A549 (cell line): ENCODE results near the gene CCNT2. TPM values are rescaled to one million over a fixed set of nuclear protein-coding genes. Genes with fewer than 3 reads are reported as not detected.
"Not testable (repeated sequence)": the region's sequence is repeated elsewhere in the genome, so short reads cannot be mapped to it uniquely, and the experiment has no call there.

Experiments used
- ATAC-seq, 2 experiments: fragments of 200-7000 bp in 1 of 2; fragments of >200 bp in 1 of 2; cut with Nextera tagmentation in 1 of 2; cut with Tn5 transposase in 1 of 2; 3 replicates each; pipeline versions ENCODE4 v1.8.0 to v1.9.1; 2018 to 2020; ENCODE audit warnings: mild to moderate bottlenecking in 1 of 2, moderate library complexity in 1 of 2
- CTCF ChIA-PET: fragments of 300-600 bp; sonication (Branson Sonifier 250); formaldehyde crosslinking; extraction: SDS; loops from one replicate; lab custom pipeline; 2021; ENCODE audit warnings: antibody characterized with exemption, inconsistent platforms; lab: Yijun Ruan, JAX
- POLR2A ChIA-PET: fragments of 350-600 bp; formaldehyde crosslinking; extraction: SDS; loops from one replicate; lab custom pipeline; 2021; ENCODE audit warnings: antibody characterized with exemption, inconsistent platforms; lab: Yijun Ruan, JAX
- DNase-seq, 2 experiments: peaks; one replicate each; pipeline versions ENCODE4 v3.0.0 to v3.0.0-alpha.2; 2011 to 2016; ENCODE audit warnings: low read depth in 1 of 2, low spot score in 1 of 2
- FAIRE-seq: peaks from 2 replicates; lab custom pipeline; 2011; peaks lifted over from hg19 to GRCh38; lab: Jason Lieb, UNC
- H3K27ac ChIP-seq, 2 experiments: fragments of >200 bp; sonication (Bioruptor Twin); formaldehyde crosslinking; 3 replicates each; pipeline ENCODE4 v1.5.1; 2016 to 2017
- H3K4me1 ChIP-seq: fragments of >200 bp; sonication (Bioruptor Twin); formaldehyde crosslinking; 3 replicates; pipeline ENCODE4 v1.6.1; 2016
- H3K4me2 ChIP-seq: fragments of >200 bp; sonication (Bioruptor Twin); formaldehyde crosslinking; 3 replicates; pipeline ENCODE4 v1.6.1; 2016
- H3K4me3 ChIP-seq: fragments of >200 bp; sonication (Bioruptor Twin); formaldehyde crosslinking; 3 replicates; pipeline ENCODE4 v1.5.1; 2016
- H3K9me3 ChIP-seq: fragments of >200 bp; sonication (Bioruptor Twin); formaldehyde crosslinking; 3 replicates; pipeline ENCODE4 v1.6.1; 2016
- CBX8 ChIP-seq: fragments of 200-600 bp; sonication (generic); IDR thresholded peaks from 2 replicates; pipeline ENCODE4 v1.6.1; 2016
- CEBPB ChIP-seq, 2 experiments: fragments of >200 bp in 1 of 2; sonication (Bioruptor Twin) in 1 of 2; formaldehyde crosslinking in 1 of 2; IDR thresholded peaks; 2 replicates each; pipeline ENCODE4 v1.6.1; 2012 to 2016
- EHF ChIP-seq: fragments of 250-450 bp; sonication (Bioruptor Pico); IDR thresholded peaks from 2 replicates; pipeline ENCODE4 v1.5.0; 2020; ENCODE audit warnings: mild to moderate bottlenecking
- EHMT2 ChIP-seq: fragments of 200-600 bp; sonication (generic); IDR thresholded peaks from 2 replicates; pipeline ENCODE4 v1.6.1; 2016; ENCODE audit warnings: antibody characterized with exemption, low read depth, mild to moderate bottlenecking, moderate library complexity
- FOSB ChIP-seq: fragments of 250-450 bp; sonication (Bioruptor Pico); IDR thresholded peaks from 2 replicates; pipeline ENCODE4 v1.5.0; 2020; ENCODE audit warnings: mild to moderate bottlenecking, moderate library complexity
- HEYL ChIP-seq: fragments of 250-450 bp; sonication (Bioruptor Pico); IDR thresholded peaks from 2 replicates; pipeline ENCODE4 v1.8.0; 2021; ENCODE audit warnings: mild to moderate bottlenecking, moderate library complexity
- HOXA7 ChIP-seq: fragments of 250-450 bp; sonication (Bioruptor Pico); IDR thresholded peaks from 2 replicates; pipeline ENCODE4 v1.5.0; 2020; ENCODE audit warnings: mild to moderate bottlenecking, moderate library complexity
- HOXB13 ChIP-seq: fragments of 250-450 bp; sonication (Bioruptor Pico); IDR thresholded peaks from 2 replicates; pipeline ENCODE4 v1.5.0; 2020; ENCODE audit warnings: low read depth, mild to moderate bottlenecking, moderate library complexity
- JUNB ChIP-seq: fragments of >200 bp; sonication (Bioruptor Twin); formaldehyde crosslinking; IDR thresholded peaks from 2 replicates; pipeline ENCODE4 v1.6.1; 2016
- NFE2L2 ChIP-seq: fragments of 150-350 bp; conservative IDR thresholded peaks from 2 replicates; pipeline ENCODE4 v1.6.1; 2014; ENCODE audit warnings: low read length
- NPAS2 ChIP-seq: fragments of 250-450 bp; sonication (Bioruptor Pico); IDR thresholded peaks from 2 replicates; pipeline ENCODE4 v1.8.0; 2022; ENCODE audit warnings: mild to moderate bottlenecking, moderate library complexity, borderline replicate concordance
- RAD21 ChIP-seq, 2 experiments: fragments of >200 bp in 1 of 2; sonication (Bioruptor Twin) in 1 of 2; formaldehyde crosslinking in 1 of 2; IDR thresholded peaks in 1 of 2; conservative IDR thresholded peaks in 1 of 2; 2 replicates in 1 of 2; 3 replicates in 1 of 2; pipeline ENCODE4 v1.6.1; 2012 to 2018; ENCODE audit warnings: inconsistent platforms in 1 of 2
- SREBF2 ChIP-seq: fragments of 450-650 bp; IDR thresholded peaks from 2 replicates; pipeline ENCODE4 v1.6.1; 2014; ENCODE audit warnings: mild to moderate bottlenecking, moderate library complexity
- ZC3H11A ChIP-seq: fragments of 450-650 bp; IDR thresholded peaks from 2 replicates; pipeline ENCODE4 v1.6.1; 2014; ENCODE audit warnings: antibody characterized with exemption, mild to moderate bottlenecking
- ZSCAN20 ChIP-seq: fragments of 250-450 bp; sonication (Bioruptor Pico); IDR thresholded peaks from 2 replicates; pipeline ENCODE4 v1.8.0; 2022; ENCODE audit warnings: mild to moderate bottlenecking, moderate library complexity
- WGBS: methylation state at CpG from one replicate; pipeline ENCODE4 v1.1.6; 2017; ENCODE audit errors: missing lambda C conversion rate; 5-methylcytosine and 5-hydroxymethylcytosine counted together
- polyA plus RNA-seq, 4 experiments: library from polyadenylated mRNA; depleted of rRNA in 3 of 4; stranded (reverse); fragments of >200 nt; fragmentation: RNase III in 1 of 4; extraction: RNeasy Plus Mini Kit Qiagen cat#74134 plus additional on column Dnase treatment in 1 of 4; gene quantifications; 2 replicates in 3 of 4; 3 replicates in 1 of 4; pipeline ENCODE4 v1.2.3, GENCODE V29; 2011 to 2017
- TF ChIP-seq, protein P1 (sequence below): fragments of 250-450 bp; sonication (Bioruptor Pico); IDR thresholded peaks from 2 replicates; pipeline ENCODE4 v1.5.0; 2021; ENCODE audit warnings: mild to moderate bottlenecking, moderate library complexity, borderline replicate concordance
- TF ChIP-seq, protein P2 (sequence below): fragments of 150-350 bp; IDR thresholded peaks from 2 replicates; pipeline ENCODE4 v1.6.1; 2014; ENCODE audit warnings: low read depth, mild to moderate bottlenecking, low read length

Gene CCNT2
- polyA plus RNA-seq, 2 of the 4 experiments (the other 2 are of a cell fraction): 12.6 to 20.7 TPM

DNA sequence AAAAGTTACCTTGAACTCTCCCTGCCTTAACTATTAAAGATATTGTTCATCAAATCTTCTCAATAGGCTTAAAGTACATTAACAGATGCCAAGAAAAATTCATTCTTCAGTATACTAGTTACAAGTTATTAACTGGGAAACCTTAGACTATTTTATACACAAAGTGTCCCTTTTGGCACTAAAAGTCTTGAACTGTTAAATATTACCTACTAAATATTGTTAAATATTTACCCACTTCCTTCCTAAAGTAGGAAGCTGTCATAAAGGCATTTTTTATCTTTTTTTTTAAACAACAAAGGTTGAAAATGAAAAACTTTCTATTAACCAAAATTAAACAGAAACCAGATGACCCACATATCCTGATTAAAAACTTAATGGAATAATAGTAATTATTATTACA lies 19.4 kb upstream of the CCNT2 start:
- FAIRE-seq (no peak), ATAC-seq (no peak), DNase-seq (no peak)
- Histone ChIP-seq H3K4me2 (no peak overlapping the region), H3K4me1 (no peaks in the 10 kb centered on the region), H3K4me3 (no peak overlapping the region), H3K27ac (no peak overlapping the region), H3K9me3 (no peaks in the 10 kb centered on the region)
- ChIA-PET CTCF (interaction anchor here (0.6 to 2.6 kb wide), 2 partner anchors 439 to 1562 kb away, joined by 3 to 16 read pairs; no protein-coding TSS in a partner anchor), POLR2A (no interaction called here)
- TF ChIP-seq FOSB (no peak), ZSCAN20 (no peak), CBX8 (no peak), HOXA7 (CRISPR knock-in tag) (no peak), EHF (CRISPR knock-in tag) (no peak), NFE2L2 (no peak), HOXB13 (no peak), NPAS2 (CRISPR knock-in tag) (no peak), SREBF2 (no peak), RAD21 (conservative IDR thresholded peaks at IDR 0.05 in 1 of 2, IDR thresholded peaks at IDR 0.05 in 1 of 2) (no peak), CEBPB (IDR thresholded peaks at IDR 0.05) (no peak), JUNB (no peak), HEYL (no peak), EHMT2 (no peak)
- TF ChIP-seq, protein P1, sequence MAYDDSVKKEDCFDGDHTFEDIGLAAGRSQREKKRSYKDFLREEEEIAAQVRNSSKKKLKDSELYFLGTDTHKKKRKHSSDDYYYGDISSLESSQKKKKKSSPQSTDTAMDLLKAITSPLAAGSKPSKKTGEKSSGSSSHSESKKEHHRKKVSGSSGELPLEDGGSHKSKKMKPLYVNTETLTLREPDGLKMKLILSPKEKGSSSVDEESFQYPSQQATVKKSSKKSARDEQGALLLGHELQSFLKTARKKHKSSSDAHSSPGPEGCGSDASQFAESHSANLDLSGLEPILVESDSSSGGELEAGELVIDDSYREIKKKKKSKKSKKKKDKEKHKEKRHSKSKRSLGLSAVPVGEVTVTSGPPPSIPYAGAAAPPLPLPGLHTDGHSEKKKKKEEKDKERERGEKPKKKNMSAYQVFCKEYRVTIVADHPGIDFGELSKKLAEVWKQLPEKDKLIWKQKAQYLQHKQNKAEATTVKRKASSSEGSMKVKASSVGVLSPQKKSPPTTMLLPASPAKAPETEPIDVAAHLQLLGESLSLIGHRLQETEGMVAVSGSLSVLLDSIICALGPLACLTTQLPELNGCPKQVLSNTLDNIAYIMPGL (CRISPR knock-in tag): no peak
- TF ChIP-seq, protein P2, sequence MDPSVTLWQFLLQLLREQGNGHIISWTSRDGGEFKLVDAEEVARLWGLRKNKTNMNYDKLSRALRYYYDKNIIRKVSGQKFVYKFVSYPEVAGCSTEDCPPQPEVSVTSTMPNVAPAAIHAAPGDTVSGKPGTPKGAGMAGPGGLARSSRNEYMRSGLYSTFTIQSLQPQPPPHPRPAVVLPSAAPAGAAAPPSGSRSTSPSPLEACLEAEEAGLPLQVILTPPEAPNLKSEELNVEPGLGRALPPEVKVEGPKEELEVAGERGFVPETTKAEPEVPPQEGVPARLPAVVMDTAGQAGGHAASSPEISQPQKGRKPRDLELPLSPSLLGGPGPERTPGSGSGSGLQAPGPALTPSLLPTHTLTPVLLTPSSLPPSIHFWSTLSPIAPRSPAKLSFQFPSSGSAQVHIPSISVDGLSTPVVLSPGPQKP: no peak

DNA sequence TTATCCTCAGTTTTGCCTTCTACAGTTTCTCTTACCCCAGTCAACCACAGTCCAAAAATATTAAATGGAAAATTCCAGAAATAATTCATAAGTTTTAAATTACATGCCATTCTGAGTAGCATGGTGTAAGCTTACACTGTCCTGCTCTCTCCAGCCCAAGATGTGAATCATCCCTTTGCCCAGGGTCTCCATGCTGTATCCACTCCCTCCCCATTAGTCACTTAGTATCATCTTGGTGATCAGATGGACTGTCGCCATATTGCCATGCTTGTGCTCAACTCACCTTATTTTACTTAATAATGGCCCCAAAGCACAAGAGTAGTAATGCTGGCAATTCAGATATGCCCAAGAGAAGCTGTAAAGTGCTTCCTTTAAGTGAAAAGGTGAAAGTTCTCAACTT lies 18.5 kb upstream of the CCNT2 start:
- 73% methylated on average over 1 of the region's 1 CpG for WGBS
- H3K4me1 ChIP-seq: no peaks in the 10 kb centered on the region
- DNase-seq (no peak), FAIRE-seq (no peak), ATAC-seq (peak in 1 of 2 experiments; percentile 43; a peak in 2 of 6 replicates)
- H3K27ac ChIP-seq: no peak overlapping the region
- ChIA-PET POLR2A (no interaction called here), CTCF (interaction anchor here (2.5 kb wide), 1 partner anchor 440 kb away, joined by 16 read pairs; no protein-coding TSS in a partner anchor)
- TF ChIP-seq ZC3H11A (no peak), HOXB13 (no peak)
- no peak overlapping the region for H3K4me3 ChIP-seq
- H3K4me2 ChIP-seq: no peak overlapping the region
- no peaks in the 10 kb centered on the region for H3K9me3 ChIP-seq

DNA sequence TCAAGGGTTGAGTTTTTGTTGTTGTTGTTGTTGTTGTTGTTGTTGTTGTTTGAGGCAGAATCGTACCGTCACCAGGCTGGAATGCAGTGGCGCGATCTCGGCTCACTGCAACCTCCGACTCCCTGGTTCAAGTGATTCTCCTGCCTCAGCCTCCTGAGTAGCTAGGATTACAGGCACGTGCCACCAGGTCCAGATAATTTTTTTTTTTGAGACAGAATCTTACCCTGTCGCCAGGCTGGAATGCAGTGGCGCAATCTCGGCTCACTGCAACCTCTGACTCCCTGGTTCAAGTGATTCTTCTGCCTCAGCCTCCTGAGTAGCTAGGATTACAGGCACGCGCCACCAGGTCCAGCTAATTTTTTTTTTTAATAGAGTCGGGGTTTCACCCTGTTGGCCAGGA lies 14.9 kb upstream of the CCNT2 start:
- POLR2A ChIA-PET, DNase-seq, H3K4me2 ChIP-seq, FAIRE-seq, H3K27ac ChIP-seq, ATAC-seq, H3K4me1 ChIP-seq, H3K4me3 ChIP-seq, H3K9me3 ChIP-seq: not testable (repeated sequence)
- CTCF ChIA-PET: interaction anchor here (0.6 to 0.7 kb wide), 3 partner anchors 767 to 1263 kb away, joined by 3 read pairs; no protein-coding TSS in a partner anchor
- WGBS: 69% methylated on average over 13 of the region's 13 CpGs

DNA sequence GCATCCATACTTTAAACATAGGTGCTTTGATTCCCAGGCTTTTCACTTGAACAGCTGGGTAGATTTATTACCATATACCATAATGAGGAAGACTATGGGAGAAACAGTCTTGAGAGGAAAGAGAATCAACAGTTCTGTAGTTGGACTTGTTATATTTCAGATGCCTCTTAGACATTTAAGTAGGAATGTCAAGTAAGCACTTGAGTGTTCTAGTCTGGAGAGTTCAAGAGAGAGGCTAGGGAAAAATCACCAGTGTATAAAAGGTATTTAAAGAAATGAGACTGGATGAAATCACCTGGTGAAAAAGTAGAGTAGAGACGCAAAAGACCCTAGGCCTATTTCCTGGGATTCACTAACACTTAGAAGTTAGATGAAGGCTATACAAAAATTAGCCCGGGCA lies 13.5 kb upstream of the CCNT2 start:
- 78% methylated on average over 2 of the region's 2 CpGs for WGBS
- FAIRE-seq: no peak

More for the DNA sequence above, 13.5 kb upstream of the CCNT2 start:
- no peak for ATAC-seq
- no peaks in the 10 kb centered on the region for H3K4me1 ChIP-seq
- no peak overlapping the region for H3K4me2 ChIP-seq
- H3K9me3 ChIP-seq: peaks cover 6% of the 10 kb centered on the region; the same call in 2 of the 3 replicates
- ChIA-PET POLR2A (no interaction called here), CTCF (interaction anchor here (1.1 kb wide), 1 partner anchor 10 kb away, joined by 4 read pairs; no protein-coding TSS in a partner anchor)
- no peak overlapping the region for H3K27ac ChIP-seq
- TF ChIP-seq RAD21 (conservative IDR thresholded peaks at IDR 0.05 in 1 of 2, IDR thresholded peaks at IDR 0.05 in 1 of 2): no peak
- DNase-seq: no peak
- no peak overlapping the region for H3K4me3 ChIP-seq
